ENCODE data around the gene CACNA1B. TPM values are rescaled to one million over a fixed set of nuclear protein-coding genes. Genes with fewer than 3 reads are reported as not detected.

Gene CACNA1B
- total and polyA plus RNA-seq, 2 of the 13 experiments (the other 11 are each of a cell fraction or from before 2014, with no cell fraction given): under 0.01 to 0.04 TPM

DNA sequence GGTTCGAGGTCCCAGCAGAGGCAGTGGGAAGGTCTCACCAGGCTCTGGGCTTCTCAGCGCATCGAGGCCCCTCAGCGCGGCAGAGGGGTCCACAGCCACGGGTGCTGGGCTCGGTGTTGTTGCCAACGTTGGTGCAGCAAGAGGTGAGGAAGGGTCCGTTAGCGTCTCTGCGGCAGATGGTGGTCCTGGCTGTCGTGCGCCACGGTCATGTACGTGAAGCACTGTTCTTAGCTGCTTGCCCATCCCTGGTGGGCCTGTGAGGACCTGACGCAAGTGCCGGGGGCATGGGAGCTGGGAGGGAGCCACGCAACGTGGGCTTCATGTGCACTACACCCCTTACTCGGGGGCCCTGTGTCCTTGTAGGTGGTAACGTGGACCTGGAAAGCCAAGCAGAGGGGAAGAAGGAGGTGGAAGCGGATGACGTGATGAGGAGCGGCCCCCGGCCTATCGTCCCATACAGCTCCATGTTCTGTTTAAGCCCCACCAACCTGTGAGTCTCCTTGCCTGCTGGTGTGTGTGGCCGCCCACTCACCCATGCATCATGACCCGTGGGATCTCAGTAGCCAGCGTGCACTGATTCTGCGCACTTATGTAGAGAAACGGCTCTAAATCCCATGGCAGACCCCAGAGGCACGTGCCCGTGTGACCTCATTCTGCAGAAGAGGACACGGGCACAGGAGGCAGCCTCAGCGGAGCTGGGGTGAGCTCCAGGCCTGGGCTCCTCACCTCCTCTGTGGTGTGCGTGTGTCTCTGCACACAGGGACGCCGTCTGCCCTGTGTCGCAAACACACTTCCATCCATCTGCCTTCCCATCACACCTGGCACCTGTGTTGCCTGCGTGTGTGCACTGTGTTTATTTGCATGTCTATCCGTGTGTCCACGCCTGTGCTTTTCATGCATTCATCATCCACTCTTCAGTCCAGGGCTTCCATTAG is 166.1 kb downstream of the CACNA1B start:
- Histone ChIP-seq H3K4me2 (ENCODE audit: low read depth, low read length) (no peak overlapping the region), H3K4me3 (replicated peaks in 1 of 3; ENCODE audit: insufficient read depth in 1 of 3, low read depth in 2 of 3, low read length in 3 of 3) (no peak overlapping the region), H4K20me1 (ENCODE audit: insufficient read depth, low read length) (no peaks in the 10 kb centered on the region), H2AFZ (ENCODE audit: low read length) (no peak overlapping the region), H3K4me1 (ENCODE audit: insufficient read depth, low read length) (no peaks in the 10 kb centered on the region), H3K9ac (ENCODE audit: insufficient read depth, low read depth, low read length) (no peak overlapping the region), H3K9me3 (ENCODE audit: low read length) (no peaks in the 10 kb centered on the region), H3K27ac (ENCODE audit: extremely low read length, insufficient read depth, low read length) (no peak overlapping the region), H3K27me3 (ENCODE audit: control insufficient read depth in 1 of 2, insufficient read depth in 2 of 2, low read length in 2 of 2) (peaks cover 7 to 41% of the 10 kb centered on the region in 2 experiments; a peak in 4 of 5 replicates), H3K79me2 (ENCODE audit: insufficient read depth, low read length) (no peaks in the 10 kb centered on the region), H3K36me3 (replicated peaks in 1 of 2; ENCODE audit: control insufficient read depth in 1 of 2, insufficient read depth in 2 of 2, low read length in 2 of 2) (no peaks in the 10 kb centered on the region)
- DNase-seq (ENCODE audit: low spot score) (no peak), ATAC-seq (no peak), FAIRE-seq (no peak)
- BruUV-seq (replicated peaks): no TSS peak
- ChIA-PET POLR2A (no interaction called here), CTCF (ENCODE audit: low intra/inter-chr PET ratio, low total read pairs) (no interaction called here)
- 67% methylated on average over 19 of the region's 42 CpGs for WGBS (ENCODE audit: low lambda C conversion rate)
- intact Hi-C loops (cut with micrococcal nuclease; ENCODE audit: unreplicated experiment) (no loop called here), in situ Hi-C loops (cut with HindIII; ENCODE audit: extremely low pct_ligation_motif_present, low pct_unique_long_range_greater_than_20kb) (no loop called here)
- TF ChIP-seq FIP1L1 (IDR thresholded peaks at IDR 0.05; ENCODE audit: borderline replicate concordance, insufficient read depth, low read depth, low read length): no peak
- TF ChIP-seq MAFG (CRISPR knock-in tag; IDR thresholded peaks at IDR 0.05): no peak
- TF ChIP-seq ZNF280B (CRISPR knock-in tag; IDR thresholded peaks at IDR 0.05; ENCODE audit: borderline replicate concordance): no peak
- no peak for TF ChIP-seq NRL (CRISPR knock-in tag; IDR thresholded peaks at IDR 0.05; ENCODE audit: borderline replicate concordance)
- TF ChIP-seq IRF9 (CRISPR knock-in tag; IDR thresholded peaks at IDR 0.05; ENCODE audit: borderline replicate concordance): no peak
- no peak for TF ChIP-seq ZMYM2 (CRISPR knock-in tag; IDR thresholded peaks at IDR 0.05)
- TF ChIP-seq ZNF720 (CRISPR knock-in tag; IDR thresholded peaks at IDR 0.05): no peak

Data from HepG2 (cell line).